GM19467 (cell line): ENCODE results near the gene HERC2.
"Not testable (repeated sequence)": the region's sequence is repeated elsewhere in the genome, so short reads cannot be mapped to it uniquely, and the experiment has no call there.

Experiments
- ATAC-seq: cut with Tn5 transposase; IDR thresholded peaks from one replicate; pipeline ENCODE4 v1.9.1; 2021; ENCODE audit warnings: mild to moderate bottlenecking, moderate library complexity; ENCODE audit not compliant: unreplicated experiment

Gene HERC2

GRCh38 chr15:28322129-28322588 lies at the start of gene HERC2:
Gene HERC2, minus strand, starts transcription at chr15:28322179. Its CDS starts 746 bp downstream, at chr15:28321433.
- not testable (repeated sequence) for ATAC-seq

GRCh38 chr15:28365502-28365901 lies 43.5 kb upstream of the HERC2 start:
- not testable (repeated sequence) for ATAC-seq

GRCh38 chr15:28357984-28358383 lies 36.0 kb upstream of the HERC2 start, which contains the start of gene GOLGA6L24:
Gene GOLGA6L24, minus strand, starts transcription at chr15:28358084. Its CDS starts 61 bp downstream, at chr15:28358023.
- not testable (repeated sequence) for ATAC-seq

GRCh38 chr15:28321358-28322078 lies 461 bp downstream of the HERC2 start:
- not testable (repeated sequence) for ATAC-seq

GRCh38 chr15:28319725-28320124 lies 2.3 kb downstream of the HERC2 start:
- ATAC-seq: not testable (repeated sequence)

- ATAC-seq: not testable (repeated sequence)
These were observed 3.2 kb downstream of the HERC2 start for GRCh38 chr15:28318828-28319227.

- ATAC-seq: not testable (repeated sequence)
These were observed 3.9 kb downstream of the HERC2 start for GRCh38 chr15:28318122-28318521.

GRCh38 chr15:28316958-28317357 lies 5.0 kb downstream of the HERC2 start:
- not testable (repeated sequence) for ATAC-seq

- ATAC-seq: not testable (repeated sequence)
These were observed 11.5 kb downstream of the HERC2 start for GRCh38 chr15:28310454-28310853.

- ATAC-seq: not testable (repeated sequence)
These were observed 13.3 kb downstream of the HERC2 start for GRCh38 chr15:28308718-28309117.

- not testable (repeated sequence) for ATAC-seq
These were observed 16.3 kb downstream of the HERC2 start for GRCh38 chr15:28305700-28306099.

GRCh38 chr15:28297434-28297833 lies 24.5 kb downstream of the HERC2 start:
- not testable (repeated sequence) for ATAC-seq

- not testable (repeated sequence) for ATAC-seq
These were observed 25.2 kb downstream of the HERC2 start for GRCh38 chr15:28296814-28297213.

- ATAC-seq: not testable (repeated sequence)
These were observed 26.9 kb downstream of the HERC2 start for GRCh38 chr15:28295009-28295563.

- ATAC-seq: not testable (repeated sequence)
These were observed 27.4 kb downstream of the HERC2 start for GRCh38 chr15:28294560-28294959.

- no peak for ATAC-seq
These were observed 32.1 kb downstream of the HERC2 start for GRCh38 chr15:28289694-28290463.

- ATAC-seq: peak; percentile 77
These were observed 32.9 kb downstream of the HERC2 start for GRCh38 chr15:28288830-28289693.

GRCh38 chr15:28286659-28287058 lies 35.3 kb downstream of the HERC2 start:
- ATAC-seq: not testable (repeated sequence)

GRCh38 chr15:28286031-28286430 lies 35.9 kb downstream of the HERC2 start:
- no peak for ATAC-seq

- no peak for ATAC-seq
These were observed 40.1 kb downstream of the HERC2 start for GRCh38 chr15:28281876-28282275.
